GM19372 (cell line): Measurements from ENCODE around the gene ABHD8.

Experiments
- ATAC-seq: cut with Tn5 transposase; IDR thresholded peaks from one replicate; pipeline ENCODE4 v1.9.1; 2021; ENCODE audit warnings: mild to moderate bottlenecking, low read depth, moderate library complexity; ENCODE audit not compliant: unreplicated experiment

Gene ABHD8, protein sequence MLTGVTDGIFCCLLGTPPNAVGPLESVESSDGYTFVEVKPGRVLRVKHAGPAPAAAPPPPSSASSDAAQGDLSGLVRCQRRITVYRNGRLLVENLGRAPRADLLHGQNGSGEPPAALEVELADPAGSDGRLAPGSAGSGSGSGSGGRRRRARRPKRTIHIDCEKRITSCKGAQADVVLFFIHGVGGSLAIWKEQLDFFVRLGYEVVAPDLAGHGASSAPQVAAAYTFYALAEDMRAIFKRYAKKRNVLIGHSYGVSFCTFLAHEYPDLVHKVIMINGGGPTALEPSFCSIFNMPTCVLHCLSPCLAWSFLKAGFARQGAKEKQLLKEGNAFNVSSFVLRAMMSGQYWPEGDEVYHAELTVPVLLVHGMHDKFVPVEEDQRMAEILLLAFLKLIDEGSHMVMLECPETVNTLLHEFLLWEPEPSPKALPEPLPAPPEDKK

DNA sequence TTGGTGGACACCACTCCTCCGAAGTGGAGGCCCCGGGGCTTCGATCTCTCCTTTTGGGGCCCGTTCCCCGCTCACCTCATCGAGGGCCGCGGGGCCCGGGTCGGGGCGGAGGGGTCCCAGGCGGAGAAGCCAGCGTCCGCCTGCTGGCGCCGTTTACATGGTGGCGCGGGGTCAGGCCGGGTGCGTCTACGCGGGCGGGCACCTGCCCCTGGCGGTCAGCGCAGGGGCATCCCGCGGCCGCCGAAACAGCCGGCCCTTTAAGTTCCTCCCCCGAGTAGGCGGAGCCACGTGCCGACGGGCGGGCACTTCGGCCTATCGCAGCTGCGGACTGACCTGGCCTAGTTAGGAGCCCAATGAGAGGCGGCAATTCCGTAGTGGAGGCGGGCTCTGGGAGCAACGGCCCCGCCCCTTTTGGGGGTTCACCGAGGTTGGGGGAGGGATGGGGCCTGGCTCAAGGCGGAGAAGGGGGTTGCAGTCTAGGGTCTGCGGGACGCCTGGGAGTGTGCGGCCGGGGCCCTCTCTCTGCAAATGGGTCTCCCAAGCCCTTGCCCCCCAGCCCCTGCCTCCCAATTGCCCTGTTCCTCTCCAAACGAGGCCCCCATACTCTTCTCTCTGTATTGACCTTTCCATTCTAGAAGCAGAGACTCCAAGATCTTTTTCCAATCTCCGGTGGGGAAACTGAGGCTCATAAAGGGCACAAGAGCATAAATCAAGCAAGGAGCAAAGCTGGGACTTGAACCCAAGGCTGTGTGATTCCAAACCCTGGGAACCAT is at the start of gene ABHD8:
Gene ABHD8 (minus strand): TSS at position 259 of the 773 bp plus-strand sequence. CDS start 1,809 bp downstream, outside the sequence.
- peak; percentile 54 for ATAC-seq

DNA sequence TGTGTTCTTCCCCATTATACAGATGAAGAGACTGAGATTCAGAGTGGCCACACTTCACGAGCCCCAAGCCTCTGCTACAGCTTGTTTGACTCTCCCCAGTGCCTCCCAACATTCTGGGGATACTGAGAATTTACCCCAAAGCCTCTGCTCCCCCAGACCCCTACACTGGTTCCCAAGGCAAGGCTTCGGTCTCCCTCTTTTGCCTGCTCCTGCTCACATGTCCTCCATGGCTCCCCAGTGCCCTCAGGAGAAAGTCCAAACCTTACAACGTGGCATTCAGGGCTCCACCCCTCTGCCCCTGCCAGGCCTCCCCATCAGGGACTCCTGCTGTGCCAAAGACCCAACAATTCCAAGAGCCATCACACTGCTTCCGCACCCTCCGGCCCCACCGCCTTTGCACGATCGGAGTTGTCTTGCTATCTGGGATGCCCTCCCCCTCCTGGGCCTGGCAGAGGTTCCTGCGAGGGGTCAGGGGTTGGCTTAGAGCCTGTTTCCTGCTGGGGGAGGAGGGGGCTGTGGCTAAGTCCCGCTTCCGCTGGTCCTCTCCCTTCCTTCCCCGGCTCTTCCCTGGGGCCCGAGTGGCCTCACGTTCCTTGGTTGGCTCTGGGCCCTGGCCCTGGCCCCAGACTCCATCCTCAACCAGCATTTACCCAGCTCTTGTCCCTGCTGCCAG is 49.5 kb upstream of the ABHD8 start:
- no peak for ATAC-seq

DNA sequence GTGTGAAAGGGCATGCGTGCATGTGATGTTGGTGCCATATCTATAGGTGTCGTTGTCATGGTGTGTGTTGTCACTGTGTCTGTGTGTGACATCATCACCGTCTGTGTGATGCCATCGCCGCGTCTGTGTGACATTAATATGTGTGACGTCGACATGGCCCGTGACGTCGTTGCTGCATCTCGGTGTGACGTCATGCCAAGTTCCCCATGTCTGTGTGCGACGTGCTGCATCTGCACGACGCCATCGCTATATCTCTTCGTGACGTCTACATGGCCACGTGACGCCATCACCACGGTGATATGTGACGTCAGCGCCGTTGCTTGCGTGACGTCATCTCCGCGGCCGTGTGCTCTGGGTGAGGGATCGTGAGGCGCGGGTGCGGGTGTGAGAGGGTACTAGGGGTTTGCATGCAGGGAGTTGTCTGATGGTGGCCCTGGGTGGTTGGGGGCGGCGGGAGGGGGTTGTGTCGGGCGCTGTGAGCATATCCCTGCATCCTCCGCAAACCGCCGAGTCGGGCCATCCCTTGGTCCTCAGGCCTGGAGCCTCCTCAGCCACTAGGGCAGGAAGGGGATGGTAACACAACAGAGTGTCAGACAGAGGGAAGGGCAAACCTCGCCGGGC is 48.7 kb upstream of the ABHD8 start:
- ATAC-seq: no peak

DNA sequence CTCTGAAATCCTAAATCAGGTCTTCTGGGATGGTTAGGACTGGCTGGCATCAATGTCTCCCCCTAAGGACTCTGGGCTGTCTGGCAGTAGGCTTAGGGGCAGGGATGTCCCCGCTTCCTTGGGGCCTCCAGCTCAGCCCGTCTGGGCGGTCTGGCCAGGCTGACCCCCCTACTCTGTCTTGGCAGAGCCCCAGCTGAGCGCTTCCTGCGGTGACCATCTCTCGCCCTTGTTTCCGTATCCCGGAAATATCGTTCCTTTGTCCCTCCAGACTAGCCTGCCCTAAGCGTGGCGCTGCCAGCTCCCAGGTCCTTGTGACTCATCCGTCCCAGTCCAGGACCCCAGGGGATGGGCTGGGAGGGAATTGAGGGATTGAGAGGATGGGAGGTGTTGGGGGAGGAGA is 45.5 kb upstream of the ABHD8 start:
- no peak for ATAC-seq

DNA sequence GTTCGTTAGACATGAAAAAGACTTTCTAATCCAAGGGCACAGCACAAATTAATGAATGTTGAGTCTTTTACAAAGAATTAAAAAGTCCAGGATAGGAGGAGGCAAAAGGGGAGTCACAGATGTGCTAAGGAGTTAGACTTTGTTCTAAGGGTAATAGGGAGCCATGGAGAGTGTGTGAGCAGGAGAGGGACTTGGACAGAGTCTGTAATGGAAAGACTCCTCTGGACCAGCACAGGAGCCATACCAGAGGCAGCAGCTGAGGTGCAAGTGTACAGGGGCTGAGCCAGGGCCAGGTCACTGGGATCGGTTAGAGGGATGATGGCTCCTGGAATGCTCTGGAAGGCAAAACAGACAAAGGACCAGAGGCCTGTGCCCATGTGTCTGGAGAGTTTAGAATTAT is 44.7 kb upstream of the ABHD8 start:
- ATAC-seq: no peak

DNA sequence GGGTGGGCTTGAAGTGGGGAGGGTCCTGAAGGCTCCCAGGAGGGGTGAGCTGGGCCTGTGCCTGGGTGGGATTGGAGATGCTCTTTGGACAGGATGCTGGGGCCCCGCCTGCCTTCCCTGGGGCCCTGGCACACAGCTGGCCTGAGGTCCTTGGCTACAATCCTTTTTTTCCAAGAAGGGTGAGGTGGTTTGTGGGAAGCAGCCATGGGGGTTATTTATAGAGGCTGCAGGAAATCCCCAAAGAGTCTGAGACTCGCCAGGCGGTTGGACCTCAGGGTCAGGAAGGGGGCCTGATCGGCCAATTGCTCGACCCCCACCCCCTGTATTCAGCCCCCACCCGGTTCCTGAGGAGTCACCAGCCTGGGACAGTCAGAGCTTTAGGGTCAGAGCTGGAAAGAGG is 44.1 kb upstream of the ABHD8 start:
- no peak for ATAC-seq

DNA sequence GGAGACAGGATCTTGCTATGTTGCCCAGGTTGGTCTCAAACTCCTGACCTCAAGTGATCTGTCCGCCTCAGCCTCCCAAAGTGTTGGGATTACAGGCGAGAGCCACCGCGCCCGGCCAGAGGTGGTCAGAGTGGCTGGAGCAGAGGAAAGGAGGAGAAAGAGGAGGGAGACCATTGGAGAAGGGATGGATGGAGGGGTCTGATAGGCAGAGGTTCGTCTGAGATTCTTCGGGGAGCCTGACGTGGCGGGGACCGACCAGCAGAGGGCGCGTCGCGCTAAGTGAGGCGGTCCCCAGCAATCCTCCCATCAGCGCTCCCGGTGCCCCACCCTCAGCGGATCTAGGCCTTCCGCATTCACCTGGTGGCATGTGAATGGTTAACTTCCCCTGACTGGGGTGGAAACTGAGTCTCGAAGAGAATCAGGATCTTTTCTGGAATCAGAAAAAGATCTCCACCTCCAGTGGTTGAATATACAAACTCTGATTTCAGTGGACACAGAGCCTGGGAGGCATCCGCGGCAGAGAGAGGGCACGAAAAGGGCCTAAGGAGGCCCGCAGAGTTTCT is 43.0 kb upstream of the ABHD8 start:
- ATAC-seq: no peak

DNA sequence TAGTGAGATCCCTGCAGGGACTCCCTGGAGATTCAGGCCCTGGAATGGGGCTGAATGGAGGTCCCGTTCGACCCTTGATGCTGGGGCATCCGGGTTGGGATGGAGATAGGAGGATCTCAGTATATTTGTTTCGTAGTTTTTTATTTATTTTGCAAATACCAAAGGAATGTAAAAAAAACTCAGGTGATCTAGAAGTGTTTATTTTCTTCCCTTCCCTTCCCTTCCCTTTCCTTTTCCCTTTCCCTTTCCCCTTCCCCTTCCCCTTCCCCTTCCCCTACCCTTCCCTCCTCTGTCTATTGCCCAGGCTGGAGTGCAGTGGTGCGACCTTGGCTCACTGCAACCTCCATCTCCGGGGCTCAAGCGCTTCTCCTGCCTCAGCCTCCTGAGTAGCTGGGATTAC is 38.6 kb upstream of the ABHD8 start:
- no peak for ATAC-seq

DNA sequence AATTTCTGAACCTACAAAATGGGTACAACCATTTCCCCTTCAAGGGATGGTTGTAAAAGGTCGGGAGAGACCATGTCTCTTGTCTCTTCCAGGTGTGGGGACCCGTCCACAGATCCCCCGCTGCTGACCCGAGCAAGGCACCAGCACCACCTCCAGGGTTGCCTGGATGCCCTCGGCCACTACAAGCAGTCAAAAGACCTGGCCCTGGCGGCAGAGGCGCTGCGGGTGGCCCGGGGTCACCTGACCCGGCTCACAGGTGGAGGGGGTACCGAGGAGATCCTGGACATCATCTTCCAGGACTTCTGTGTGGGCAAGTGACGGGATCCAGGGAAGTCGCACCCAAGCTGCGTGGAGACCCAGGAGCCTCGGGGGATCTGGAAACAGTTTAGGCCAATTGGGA is 38.2 kb upstream of the ABHD8 start:
- ATAC-seq: no peak

DNA sequence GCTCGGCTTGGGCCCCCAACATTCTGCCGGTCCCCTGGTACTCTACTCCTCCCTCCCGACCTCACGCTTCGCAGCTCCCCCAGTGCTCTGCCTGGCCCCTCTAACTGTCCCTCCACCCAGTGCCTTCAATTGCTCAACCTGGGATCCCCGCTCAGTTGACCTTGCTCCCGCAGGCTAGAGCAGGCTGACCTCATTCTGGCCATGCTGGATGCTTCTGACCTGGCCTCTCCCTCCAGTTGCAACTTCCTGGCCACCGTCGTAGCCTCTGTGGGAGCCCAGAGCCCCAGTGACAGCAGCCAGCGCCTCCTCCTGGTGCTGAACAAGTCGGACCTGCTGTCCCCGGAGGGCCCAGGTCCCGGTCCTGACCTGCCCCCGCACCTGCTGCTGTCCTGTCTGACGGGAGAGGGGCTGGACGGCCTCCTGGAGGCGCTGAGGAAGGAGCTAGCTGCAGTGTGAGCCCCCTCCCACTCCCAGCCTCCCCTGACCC is 37.7 kb upstream of the ABHD8 start:
- no peak for ATAC-seq

DNA sequence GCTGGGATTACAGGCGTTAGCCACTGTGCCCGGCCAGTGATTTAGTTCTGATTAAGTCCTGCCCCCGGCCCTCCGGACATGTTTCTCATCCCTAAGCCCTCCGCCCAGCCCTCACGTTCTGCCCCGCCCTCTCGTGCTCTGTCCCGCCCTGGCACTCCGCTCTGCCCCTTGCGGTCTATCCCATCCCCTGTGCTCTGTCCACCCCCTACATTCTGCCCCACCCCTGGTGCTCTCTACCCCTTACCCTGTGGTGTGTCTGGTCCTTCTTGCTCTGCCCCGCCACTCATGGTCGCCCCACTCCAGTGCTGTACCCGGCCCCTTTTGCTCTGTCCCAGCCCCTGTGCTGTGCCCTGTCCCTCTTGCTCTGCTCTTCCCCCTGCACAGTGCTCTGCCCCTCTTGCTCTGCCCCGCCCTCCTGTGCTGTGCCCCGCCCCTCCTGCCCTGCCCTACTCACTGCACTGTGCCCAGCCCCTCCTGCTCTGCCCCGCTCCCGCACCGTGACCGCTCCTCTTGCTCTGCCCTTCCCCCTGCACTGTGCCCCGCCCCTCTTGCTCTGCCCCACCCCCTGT is 37.2 kb upstream of the ABHD8 start:
- no peak for ATAC-seq

DNA sequence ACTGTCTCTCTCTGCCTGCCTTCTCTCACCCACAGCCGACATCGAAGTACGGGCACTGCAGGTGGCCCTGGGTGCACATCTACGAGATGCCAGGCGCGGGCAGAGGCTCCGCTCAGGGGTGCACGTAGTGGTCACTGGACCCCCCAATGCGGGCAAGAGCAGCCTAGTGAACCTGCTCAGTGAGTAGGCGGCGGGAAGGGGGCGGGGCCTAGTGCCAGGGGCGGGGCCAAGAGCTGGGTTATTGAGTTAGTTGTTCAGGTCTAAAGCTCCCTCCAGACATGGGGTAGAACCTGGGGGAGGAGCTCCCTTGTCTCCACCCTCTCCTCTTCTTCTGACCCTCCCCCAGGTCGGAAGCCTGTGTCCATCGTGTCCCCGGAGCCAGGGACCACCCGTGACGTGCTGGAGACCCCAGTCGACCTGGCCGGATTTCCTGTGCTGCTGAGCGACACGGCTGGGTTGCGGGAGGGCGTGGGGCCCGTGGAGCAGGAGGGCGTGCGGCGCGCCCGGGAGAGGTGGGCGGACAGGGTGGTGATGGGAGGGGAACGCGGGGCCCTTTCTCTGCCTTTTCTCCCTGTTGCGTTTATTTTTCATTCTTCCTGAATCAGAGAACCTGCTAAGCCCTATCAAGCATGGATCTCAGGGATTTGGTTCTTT is 36.0 kb upstream of the ABHD8 start:
- no peak for ATAC-seq

DNA sequence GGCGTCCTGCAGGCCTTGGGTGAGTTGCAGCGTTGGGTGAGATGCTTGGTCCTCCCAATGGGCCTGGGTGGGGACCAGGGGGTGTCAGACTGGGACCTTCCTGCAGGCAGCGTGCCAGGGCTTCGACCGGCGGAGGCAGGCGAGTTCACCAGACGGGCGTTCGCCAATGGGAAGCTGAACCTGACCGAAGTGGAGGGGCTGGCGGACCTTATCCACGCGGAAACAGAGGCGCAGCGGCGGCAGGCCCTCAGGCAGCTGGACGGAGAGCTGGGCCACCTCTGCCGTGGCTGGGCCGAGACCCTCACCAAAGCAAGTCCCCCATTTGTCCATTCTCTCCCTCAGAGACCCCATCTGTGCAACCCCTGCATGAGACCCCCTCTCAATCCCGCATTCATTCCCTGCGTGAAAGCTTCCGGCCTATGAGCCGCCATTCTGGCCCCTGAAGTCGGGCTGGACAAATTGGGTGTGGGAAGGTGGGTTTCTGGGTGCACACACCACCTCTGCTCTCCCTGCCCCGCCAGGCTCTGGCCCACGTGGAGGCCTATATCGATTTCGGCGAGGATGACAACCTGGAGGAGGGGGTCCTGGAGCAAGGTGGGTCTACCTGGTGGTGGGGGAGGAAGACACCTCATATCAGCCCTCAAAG is 35.3 kb upstream of the ABHD8 start:
- no peak for ATAC-seq

DNA sequence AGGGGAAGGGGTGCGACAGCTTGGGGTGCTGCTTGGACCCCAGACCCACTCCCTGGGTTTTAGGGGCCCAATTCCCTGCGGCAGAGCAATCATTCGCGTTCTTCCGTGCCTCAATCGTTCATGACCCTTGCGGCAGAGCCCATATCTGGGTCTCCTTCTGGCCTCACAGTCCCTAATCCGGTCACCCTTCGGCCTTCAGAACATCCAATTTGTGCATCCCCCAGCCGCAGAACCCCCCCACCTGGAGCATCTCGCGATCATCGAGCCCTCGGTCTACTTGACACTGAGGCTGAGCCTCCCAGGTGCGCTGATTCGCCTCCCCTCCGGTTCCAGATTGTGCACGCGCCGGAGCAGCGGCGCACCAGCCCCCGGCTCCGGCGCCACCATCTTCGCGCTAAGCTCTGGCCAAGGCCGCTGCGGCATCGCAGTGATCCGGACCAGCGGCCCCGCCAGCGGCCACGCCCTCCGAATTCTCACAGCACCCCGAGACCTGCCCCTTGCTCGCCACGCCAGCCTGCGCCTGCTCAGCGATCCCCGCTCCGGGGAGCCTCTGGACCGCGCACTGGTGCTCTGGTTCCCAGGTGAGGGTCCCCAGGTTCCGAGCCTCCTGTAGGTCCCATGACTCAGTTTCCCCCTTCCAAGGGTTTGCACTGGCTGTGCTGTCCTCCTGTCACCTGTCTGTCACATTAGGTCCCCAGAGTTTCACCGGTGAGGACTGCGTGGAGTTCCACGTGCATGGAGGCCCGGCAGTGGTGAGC is 34.6 kb upstream of the ABHD8 start:
- peak; percentile 2 for ATAC-seq

DNA sequence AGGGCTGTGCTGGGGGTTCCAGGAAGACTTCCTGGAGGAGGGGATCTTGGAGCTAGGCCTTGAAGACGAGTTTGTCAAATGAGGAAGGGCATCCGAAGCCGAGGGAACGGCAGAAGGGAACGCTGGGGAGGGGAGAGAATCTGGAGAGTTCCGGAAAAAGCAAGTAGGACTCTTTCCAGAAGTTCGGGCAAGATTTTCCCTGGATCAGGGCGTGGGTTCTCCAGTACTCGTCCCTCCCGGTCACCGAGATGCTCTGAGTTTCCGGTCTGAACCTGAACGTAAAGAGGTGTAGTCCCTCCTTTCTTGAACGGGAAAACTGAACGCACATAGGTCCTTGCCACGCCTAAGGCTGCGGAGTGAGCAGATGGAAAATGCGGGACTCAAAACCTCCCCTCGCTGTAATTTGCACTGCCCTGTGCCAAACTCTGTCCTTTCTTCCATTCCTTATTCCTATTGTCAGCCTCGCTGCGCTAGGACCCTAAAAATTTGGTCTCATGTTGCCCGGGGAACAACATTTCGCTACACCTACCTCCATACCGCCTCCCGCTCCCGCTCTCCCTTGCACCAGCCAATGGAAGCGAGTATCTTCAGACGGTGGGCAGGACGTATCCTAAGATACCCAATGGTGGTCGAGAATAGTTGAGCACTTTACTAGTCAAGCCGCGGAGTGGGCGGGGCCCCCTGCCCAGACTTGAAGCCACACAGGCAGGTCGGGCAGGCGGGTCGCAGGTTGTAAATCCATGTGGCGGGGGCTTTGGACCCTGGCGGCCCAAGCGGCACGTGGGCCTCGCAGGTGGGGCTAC is 33.8 kb upstream of the ABHD8 start, which contains the start of gene GTPBP3:
Gene GTPBP3 (plus strand): TSS at position 682 of the 803 bp plus-strand sequence. CDS start 59 bp downstream, at position 741.
- ATAC-seq: peak; percentile 79

DNA sequence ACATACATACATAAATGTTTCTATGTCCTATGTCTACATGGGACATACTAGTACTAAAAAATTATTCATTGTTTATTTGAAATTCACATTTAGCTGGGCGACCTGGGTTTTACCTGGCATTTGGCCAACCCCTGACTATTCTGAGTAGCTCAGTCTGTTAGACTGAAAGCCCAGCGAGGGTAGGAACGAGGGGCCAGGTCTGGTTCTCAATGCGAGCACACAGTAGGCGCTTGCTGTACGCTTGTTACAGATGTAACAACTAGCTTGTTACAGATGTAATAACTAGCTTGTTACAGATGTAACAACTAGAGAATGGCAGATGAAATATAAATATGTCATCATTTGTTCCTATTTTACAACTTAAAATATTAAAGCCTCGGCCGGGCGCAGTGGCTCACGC is 32.4 kb upstream of the ABHD8 start:
- ATAC-seq: no peak
